ENCODE results near the gene NDUFV1.

NDUFV1 gene

GRCh38 chr11:67611165-67611564, 4.4 kb downstream of the NDUFV1 start:
- ATAC-seq, result no peak
- no peak for TF ChIP-seq PATZ1 (CRISPR knock-in tag; IDR thresholded peaks at IDR 0.05; ENCODE audit: borderline replicate concordance)
- no peak for TF ChIP-seq OSR1 (CRISPR knock-in tag; IDR thresholded peaks at IDR 0.05)
- TF ChIP-seq POU6F1 (CRISPR knock-in tag; IDR thresholded peaks at IDR 0.05; ENCODE audit: borderline replicate concordance, low read depth), result no peak
- no peak for TF ChIP-seq RARB (CRISPR knock-in tag; IDR thresholded peaks at IDR 0.05)
- TF ChIP-seq ARNTL (CRISPR knock-in tag; IDR thresholded peaks at IDR 0.05; ENCODE audit: borderline replicate concordance, low read depth), result no peak
- no peak for TF ChIP-seq SNAI2 (CRISPR knock-in tag; IDR thresholded peaks at IDR 0.05)
- TF ChIP-seq CREB5 (CRISPR knock-in tag; IDR thresholded peaks at IDR 0.05; ENCODE audit: low read depth), result no peak
- no peak for TF ChIP-seq PPARA (CRISPR knock-in tag; IDR thresholded peaks at IDR 0.05; ENCODE audit: borderline replicate concordance)
- TF ChIP-seq CSRNP3 (CRISPR knock-in tag; IDR thresholded peaks at IDR 0.05), result no peak
- no peak for TF ChIP-seq ZFP3 (CRISPR knock-in tag; IDR thresholded peaks at IDR 0.05)
- TF ChIP-seq CSDC2 (CRISPR knock-in tag; IDR thresholded peaks at IDR 0.05), result no peak
- TF ChIP-seq ZNF70 (CRISPR knock-in tag; IDR thresholded peaks at IDR 0.05), result no peak
- no peak for TF ChIP-seq ZC3H10 (CRISPR knock-in tag; IDR thresholded peaks at IDR 0.05)
- TF ChIP-seq GLIS3 (CRISPR knock-in tag; IDR thresholded peaks at IDR 0.05), result no peak
- TF ChIP-seq ISL1 (CRISPR knock-in tag; IDR thresholded peaks at IDR 0.05), result no peak
- no peak for TF ChIP-seq TCF4 (CRISPR knock-in tag; IDR thresholded peaks at IDR 0.05; ENCODE audit: borderline replicate concordance)
- TF ChIP-seq BACH2 (CRISPR knock-in tag; IDR thresholded peaks at IDR 0.05; ENCODE audit: borderline replicate concordance), result no peak

GRCh38 chr11:67611704-67612587, 5.2 kb downstream of the NDUFV1 start:
- TF ChIP-seq OSR1 (CRISPR knock-in tag; IDR thresholded peaks at IDR 0.05), result no peak
- no peak for TF ChIP-seq GLIS3 (CRISPR knock-in tag; IDR thresholded peaks at IDR 0.05)
- no peak for TF ChIP-seq PATZ1 (CRISPR knock-in tag; IDR thresholded peaks at IDR 0.05; ENCODE audit: borderline replicate concordance)
- no peak for TF ChIP-seq RARB (CRISPR knock-in tag; IDR thresholded peaks at IDR 0.05)
- TF ChIP-seq BACH2 (CRISPR knock-in tag; IDR thresholded peaks at IDR 0.05; ENCODE audit: borderline replicate concordance), result no peak
- no peak for TF ChIP-seq ISL1 (CRISPR knock-in tag; IDR thresholded peaks at IDR 0.05)
- TF ChIP-seq ZC3H10 (CRISPR knock-in tag; IDR thresholded peaks at IDR 0.05), result no peak
- TF ChIP-seq TSHZ2 (CRISPR knock-in tag; IDR thresholded peaks at IDR 0.05), result no peak
- TF ChIP-seq ZNF565 (CRISPR knock-in tag; conservative IDR thresholded peaks at IDR 0.05; ENCODE audit: low read depth), result no peak
- no peak for TF ChIP-seq ARNTL (CRISPR knock-in tag; IDR thresholded peaks at IDR 0.05; ENCODE audit: borderline replicate concordance, low read depth)
- TF ChIP-seq CSDC2 (CRISPR knock-in tag; IDR thresholded peaks at IDR 0.05), result no peak
- no peak for TF ChIP-seq ESRRG (CRISPR knock-in tag; IDR thresholded peaks at IDR 0.05)
- no peak for TF ChIP-seq TCF4 (CRISPR knock-in tag; IDR thresholded peaks at IDR 0.05; ENCODE audit: borderline replicate concordance)
- no peak for TF ChIP-seq ZNF8 (CRISPR knock-in tag; IDR thresholded peaks at IDR 0.05)
- no peak for TF ChIP-seq ZFP3 (CRISPR knock-in tag; IDR thresholded peaks at IDR 0.05)
- no peak for TF ChIP-seq SNAI2 (CRISPR knock-in tag; IDR thresholded peaks at IDR 0.05)
- no peak for TF ChIP-seq PPARA (CRISPR knock-in tag; IDR thresholded peaks at IDR 0.05; ENCODE audit: borderline replicate concordance)
- TF ChIP-seq ZNF70 (CRISPR knock-in tag; IDR thresholded peaks at IDR 0.05), result no peak
- TF ChIP-seq ZFP30 (CRISPR knock-in tag; IDR thresholded peaks at IDR 0.05), result no peak
- no peak for TF ChIP-seq CREB5 (CRISPR knock-in tag; IDR thresholded peaks at IDR 0.05; ENCODE audit: low read depth)
- ATAC-seq, result no peak
